ENCODE measurements around the gene ELMO1. TPM values are rescaled to one million over a fixed set of nuclear protein-coding genes. Genes with fewer than 3 reads are reported as not detected.

Gene ELMO1
- total and polyA plus RNA-seq, 2 of the 13 experiments (the other 11 are each of a cell fraction or from before 2014, with no cell fraction given) = 0.11 to 0.17 TPM

GRCh38 chr7:37480041-37481031 is 31.7 kb upstream of the ELMO1 start:
- no peaks in the 10 kb centered on the region for H3K36me3 ChIP-seq (replicated peaks in 1 of 2; ENCODE audit: control insufficient read depth in 1 of 2, insufficient read depth in 2 of 2, low read length in 2 of 2)
- ChIA-PET POLR2A (no interaction called here), CTCF (ENCODE audit: low intra/inter-chr PET ratio, low total read pairs) (no interaction called here)
- no peaks in the 10 kb centered on the region for H4K20me1 ChIP-seq (ENCODE audit: insufficient read depth, low read length)
- H3K4me3 ChIP-seq (replicated peaks in 1 of 3; ENCODE audit: insufficient read depth in 1 of 3, low read depth in 2 of 3, low read length in 3 of 3) = no peak overlapping the region
- H3K79me2 ChIP-seq (ENCODE audit: insufficient read depth, low read length) = no peaks in the 10 kb centered on the region
- intact Hi-C loops (cut with micrococcal nuclease; ENCODE audit: unreplicated experiment) (no loop called here), in situ Hi-C loops (cut with HindIII; ENCODE audit: extremely low pct_ligation_motif_present, low pct_unique_long_range_greater_than_20kb) (no loop called here)
- DNase-seq (ENCODE audit: low spot score) = no peak
- no peak overlapping the region for H3K4me2 ChIP-seq (ENCODE audit: low read depth, low read length)
- BruUV-seq (replicated peaks) = no TSS peak
- H3K9ac ChIP-seq (ENCODE audit: insufficient read depth, low read depth, low read length) = no peak overlapping the region
- no peaks in the 10 kb centered on the region for H3K4me1 ChIP-seq (ENCODE audit: insufficient read depth, low read length)
- H3K27me3 ChIP-seq (ENCODE audit: control insufficient read depth in 1 of 2, insufficient read depth in 2 of 2, low read length in 2 of 2) = no peaks in the 10 kb centered on the region
- FAIRE-seq = no peak
- no peak for ATAC-seq
- no peak overlapping the region for H2AFZ ChIP-seq (ENCODE audit: low read length)
- WGBS (ENCODE audit: low lambda C conversion rate) = 39% methylated on average over 11 of the region's 11 CpGs
- no peaks in the 10 kb centered on the region for H3K9me3 ChIP-seq (ENCODE audit: low read length)
- no peak overlapping the region for H3K27ac ChIP-seq (ENCODE audit: extremely low read length, insufficient read depth, low read length)
- no peak for TF ChIP-seq DPF2 (CRISPR knock-in tag; IDR thresholded peaks at IDR 0.05; ENCODE audit: borderline replicate concordance, low read depth)
- TF ChIP-seq ZFP82 (CRISPR knock-in tag; IDR thresholded peaks at IDR 0.05; ENCODE audit: borderline replicate concordance) = no peak
- TF ChIP-seq NCOA2 (CRISPR knock-in tag; IDR thresholded peaks at IDR 0.05) = no peak
- TF ChIP-seq, protein P1, sequence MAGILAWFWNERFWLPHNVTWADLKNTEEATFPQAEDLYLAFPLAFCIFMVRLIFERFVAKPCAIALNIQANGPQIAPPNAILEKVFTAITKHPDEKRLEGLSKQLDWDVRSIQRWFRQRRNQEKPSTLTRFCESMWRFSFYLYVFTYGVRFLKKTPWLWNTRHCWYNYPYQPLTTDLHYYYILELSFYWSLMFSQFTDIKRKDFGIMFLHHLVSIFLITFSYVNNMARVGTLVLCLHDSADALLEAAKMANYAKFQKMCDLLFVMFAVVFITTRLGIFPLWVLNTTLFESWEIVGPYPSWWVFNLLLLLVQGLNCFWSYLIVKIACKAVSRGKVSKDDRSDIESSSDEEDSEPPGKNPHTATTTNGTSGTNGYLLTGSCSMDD (CRISPR knock-in tag; IDR thresholded peaks at IDR 0.05) = no peak
- TF ChIP-seq POLR2AphosphoS2 (IDR thresholded peaks at IDR 0.05; ENCODE audit: low read depth, low read length) = no peak
- TF ChIP-seq, protein P2, sequence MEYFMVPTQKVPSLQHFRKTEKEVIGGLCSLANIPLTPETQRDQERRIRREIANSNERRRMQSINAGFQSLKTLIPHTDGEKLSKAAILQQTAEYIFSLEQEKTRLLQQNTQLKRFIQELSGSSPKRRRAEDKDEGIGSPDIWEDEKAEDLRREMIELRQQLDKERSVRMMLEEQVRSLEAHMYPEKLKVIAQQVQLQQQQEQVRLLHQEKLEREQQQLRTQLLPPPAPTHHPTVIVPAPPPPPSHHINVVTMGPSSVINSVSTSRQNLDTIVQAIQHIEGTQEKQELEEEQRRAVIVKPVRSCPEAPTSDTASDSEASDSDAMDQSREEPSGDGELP (IDR thresholded peaks at IDR 0.05; ENCODE audit: borderline replicate concordance, low read depth) = no peak
- no peak for TF ChIP-seq ZKSCAN1 (IDR thresholded peaks at IDR 0.05; ENCODE audit: low read length)
- TF ChIP-seq ZNF530 (CRISPR knock-in tag; IDR thresholded peaks at IDR 0.05; ENCODE audit: low read depth) = no peak
- no peak for TF ChIP-seq AHDC1 (CRISPR knock-in tag; IDR thresholded peaks at IDR 0.05; ENCODE audit: borderline replicate concordance)
- no peak for TF ChIP-seq E2F5 (CRISPR knock-in tag; conservative IDR thresholded peaks at IDR 0.05)
- TF ChIP-seq NFYB (CRISPR knock-in tag; IDR thresholded peaks at IDR 0.05) = no peak
- no peak for TF ChIP-seq TRIM24 (CRISPR knock-in tag; IDR thresholded peaks at IDR 0.05)
- no peak for TF ChIP-seq SMARCC2 (IDR thresholded peaks at IDR 0.05)
- TF ChIP-seq BRF2 (CRISPR knock-in tag; IDR thresholded peaks at IDR 0.05) = no peak

Measured in HepG2 (cell line).